Activated CD8-positive, alpha-beta memory T cell treated with anti-CD3 and anti-CD28 coated beads, Interleukin-2, amount 50 U/mL, for 4 hours (primary cell): Measurements from ENCODE around the gene PRSS36.

ENCODE experiments used
- DNase-seq: peaks from one replicate; pipeline ENCODE4 v3.0.0-alpha.2; 2020

PRSS36 gene

DNA sequence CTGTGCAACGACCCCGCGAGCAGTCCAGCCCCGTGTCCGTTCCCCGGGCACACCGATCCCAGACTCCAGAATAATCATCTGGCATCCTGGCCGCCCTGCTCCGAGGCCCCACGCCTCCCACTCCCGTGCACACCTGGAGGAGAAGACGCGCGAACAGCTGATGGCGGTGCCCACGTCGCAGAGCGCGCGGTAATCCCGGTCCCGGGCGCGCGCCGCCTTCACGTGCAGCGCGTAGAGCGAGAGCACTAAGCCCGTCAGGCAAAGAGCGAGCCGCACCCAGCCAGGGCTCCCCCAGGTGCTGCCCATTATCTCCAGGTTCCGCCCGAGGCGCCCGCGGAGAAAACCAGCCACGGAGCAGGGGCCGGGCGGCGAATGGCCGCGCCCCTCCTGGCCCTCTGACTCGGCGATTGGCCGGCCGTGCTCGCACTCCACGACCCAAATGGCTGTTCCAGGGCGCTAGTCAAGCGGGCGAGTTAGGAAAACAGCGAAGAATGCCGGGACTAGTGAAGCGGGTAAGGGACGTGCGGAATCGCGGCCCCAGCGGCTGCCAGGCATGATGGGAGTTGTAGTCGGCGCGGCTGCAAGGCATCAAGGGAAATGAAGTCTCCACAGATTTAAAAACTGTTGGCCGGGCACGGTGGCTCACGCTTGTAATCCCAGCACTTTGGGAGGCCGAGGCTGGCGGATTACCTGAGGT is 55.3 kb downstream of the PRSS36 start, which contains the start of gene VKORC1:
VKORC1 (minus strand) TSS at position 374 of the 697 bp plus-strand sequence; CDS start at position 306, 68 bp downstream.
- peak; percentile 85 for DNase-seq

- DNase-seq = no peak
These were observed 55.8 kb downstream of the PRSS36 start for GRCh38 chr16:31094088-31094423.

GRCh38 chr16:31093132-31093703 is 56.6 kb downstream of the PRSS36 start:
- DNase-seq = no peak

- no peak for DNase-seq
These were observed 57.5 kb downstream of the PRSS36 start for GRCh38 chr16:31092330-31092729.

GRCh38 chr16:31090540-31090939 is 59.3 kb downstream of the PRSS36 start:
- no peak for DNase-seq

- DNase-seq = no peak
These were observed 60.7 kb downstream of the PRSS36 start for GRCh38 chr16:31089199-31089598.
